NAMALWA (cell line): Measurements from ENCODE around the gene CP.
"Not testable (repeated sequence)": the region's sequence is repeated elsewhere in the genome, so short reads cannot be mapped to it uniquely, and the experiment has no call there.

Experiments used
- DNase-seq: peaks from one replicate; pipeline ENCODE4 v3.0.0-alpha.2; 2015; ENCODE audit warnings: low spot score

CP gene

GRCh38 chr3:149221783-149222517 is at the start of gene CP:
TSS of gene CP (minus strand) at chr3:149221829. CDS start at chr3:149221792, 37 bp downstream.
- no peak for DNase-seq

DNA sequence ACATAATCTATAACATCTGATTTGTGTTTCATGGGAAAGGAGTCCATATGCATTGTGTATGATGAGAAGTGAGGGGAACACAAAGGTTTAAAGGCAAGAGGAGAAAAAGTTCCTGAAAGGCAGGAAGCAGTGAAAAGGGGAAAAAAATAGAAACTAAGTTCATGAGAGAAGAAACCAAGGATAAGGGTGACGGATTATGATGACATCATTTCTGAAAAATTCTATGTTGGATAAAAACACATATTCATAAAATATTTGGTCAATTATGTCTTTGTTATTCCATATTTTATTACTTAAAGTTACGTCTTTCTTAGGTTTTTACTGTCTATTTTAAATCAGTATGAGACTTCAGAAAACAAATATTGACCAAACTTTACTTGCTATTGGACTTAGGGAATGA is 48.6 kb upstream of the CP start:
- DNase-seq: no peak

DNA sequence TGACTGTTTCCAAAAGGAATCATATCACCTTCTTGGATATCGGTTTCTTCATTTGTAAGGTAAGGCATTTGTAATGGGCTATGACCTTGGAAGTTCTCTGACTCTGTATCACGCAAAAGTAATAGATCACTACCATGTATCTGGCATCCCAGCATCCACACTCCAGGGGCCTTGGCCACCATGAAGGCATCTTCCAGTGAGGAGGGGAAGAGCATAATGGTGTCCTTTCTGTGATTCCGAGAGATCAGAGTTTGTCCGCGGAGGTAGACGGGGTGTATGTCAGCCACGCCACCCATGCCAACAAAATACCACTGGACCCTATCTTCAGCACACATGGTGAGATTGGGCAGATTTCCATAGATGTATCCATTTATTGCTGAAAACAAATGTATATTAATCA is 48.1 kb upstream of the CP start:
- no peak for DNase-seq

GRCh38 chr3:149267565-149267964 is 45.9 kb upstream of the CP start:
- DNase-seq: no peak

DNA sequence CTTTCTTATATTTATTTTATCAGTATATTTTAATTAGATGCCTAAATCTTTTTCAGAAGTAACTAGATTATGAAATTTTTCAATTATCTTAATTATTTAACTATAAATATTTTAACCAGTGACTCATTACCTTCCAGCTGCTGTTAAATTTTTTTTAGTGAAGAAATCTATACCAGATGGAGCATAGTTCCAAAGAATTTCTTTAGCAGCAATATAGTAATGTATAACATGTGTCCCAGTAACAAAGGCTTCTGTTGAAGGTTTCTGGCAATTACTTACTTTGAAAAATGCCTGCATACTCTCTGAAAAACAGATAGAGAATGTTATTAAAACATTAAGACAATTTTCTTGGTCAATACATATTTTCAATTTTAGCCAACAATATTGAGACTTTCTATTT is 45.1 kb upstream of the CP start:
- no peak for DNase-seq

- no peak for DNase-seq
These were observed 42.2 kb upstream of the CP start for GRCh38 chr3:149263856-149264255.

GRCh38 chr3:149258714-149259113 is 37.1 kb upstream of the CP start:
- no peak for DNase-seq

DNA sequence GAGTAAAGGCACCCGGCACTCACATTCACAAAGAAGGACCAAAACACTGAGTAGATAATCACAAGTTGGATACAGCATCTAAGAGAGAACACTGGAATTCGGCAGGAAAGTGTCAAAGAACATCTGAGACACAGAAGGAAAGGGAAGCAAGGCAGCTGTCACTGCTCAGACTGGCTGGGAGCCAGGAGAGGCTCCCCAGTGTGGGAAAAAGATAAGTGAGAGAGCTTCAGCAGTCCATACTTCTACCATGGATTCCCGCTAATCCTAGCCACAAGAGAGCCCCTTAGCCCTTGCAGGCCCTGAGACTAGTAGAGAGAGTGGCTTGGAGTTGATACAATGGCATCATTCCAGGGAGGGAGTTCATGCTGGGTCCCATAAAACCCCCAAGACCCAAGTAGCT is 36.7 kb upstream of the CP start:
- DNase-seq: no peak

DNA sequence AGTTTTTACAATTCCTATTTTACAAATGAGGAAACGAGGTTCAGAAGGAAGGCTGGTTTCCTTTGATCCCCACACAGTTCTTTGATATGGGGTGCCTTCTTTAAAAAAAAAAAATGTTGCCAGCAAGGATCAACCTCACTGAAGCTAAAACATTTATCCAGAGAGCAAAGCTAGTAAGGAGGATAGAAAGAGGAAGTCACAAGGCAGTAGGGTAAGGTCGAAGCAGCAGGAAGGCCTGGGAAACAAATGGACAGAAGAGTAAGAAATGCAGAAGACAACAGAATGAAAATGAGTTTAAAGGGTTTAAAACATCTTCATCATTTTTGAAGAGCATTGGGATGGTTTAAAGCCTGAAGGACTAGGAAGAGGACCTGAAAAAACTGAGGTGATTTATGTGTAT is 30.6 kb upstream of the CP start:
- DNase-seq: no peak

DNA sequence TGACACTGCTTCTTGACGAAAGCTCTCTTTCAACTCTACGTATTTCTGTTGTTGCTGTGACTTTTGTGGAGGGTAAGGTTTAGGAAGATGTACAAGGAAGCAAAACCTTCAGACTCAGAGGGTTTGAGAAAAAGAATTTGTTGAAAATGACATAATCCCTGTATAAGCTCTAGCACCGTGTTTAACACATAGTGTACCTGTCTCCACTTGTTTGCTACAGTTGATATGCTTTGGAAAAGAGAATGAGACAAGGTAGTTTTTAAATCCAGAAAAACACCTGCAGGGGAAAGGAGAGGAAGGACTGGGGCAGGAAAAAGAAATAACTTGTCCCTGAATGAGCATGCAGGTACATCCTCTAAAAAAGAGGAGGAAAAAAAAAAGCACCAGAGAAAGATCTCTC is 29.6 kb upstream of the CP start:
- DNase-seq: no peak

- DNase-seq: peak; percentile 51
These were observed 26.5 kb upstream of the CP start for GRCh38 chr3:149247929-149248691.

DNA sequence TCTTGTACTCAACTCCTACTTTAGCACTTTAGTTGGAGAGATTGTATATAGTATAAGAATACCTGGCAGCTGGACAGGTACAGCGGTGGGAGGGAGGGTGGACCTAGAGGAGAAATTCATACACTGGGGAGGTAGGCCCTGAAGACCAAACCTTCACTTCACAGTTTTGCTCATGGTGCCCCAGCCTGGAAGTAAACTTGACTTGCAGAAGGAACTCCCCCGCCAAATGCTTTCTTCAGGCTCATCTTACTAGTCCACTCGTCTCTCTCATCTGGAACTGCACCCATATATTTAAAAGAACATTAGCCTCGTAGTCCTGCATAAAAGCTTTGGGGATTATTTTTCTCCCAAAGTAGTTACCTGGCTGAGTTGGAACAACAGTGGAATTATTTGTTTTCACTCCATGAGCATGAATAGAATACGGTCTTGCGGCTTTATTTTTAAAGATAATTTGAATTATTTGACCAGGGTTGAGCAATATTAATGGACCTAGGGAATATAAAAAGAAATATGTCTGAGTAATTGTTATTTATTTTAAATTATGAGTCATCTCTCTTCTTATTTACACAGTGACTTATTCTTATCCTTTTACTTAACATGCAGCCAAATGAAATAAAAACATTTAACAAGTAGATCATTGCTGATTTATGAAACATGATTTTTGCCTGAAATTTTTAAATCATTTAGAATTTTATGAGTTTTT is 25.5 kb upstream of the CP start:
- no peak for DNase-seq

GRCh38 chr3:149245738-149246451 is 24.3 kb upstream of the CP start:
- peak; percentile 72 for DNase-seq

DNA sequence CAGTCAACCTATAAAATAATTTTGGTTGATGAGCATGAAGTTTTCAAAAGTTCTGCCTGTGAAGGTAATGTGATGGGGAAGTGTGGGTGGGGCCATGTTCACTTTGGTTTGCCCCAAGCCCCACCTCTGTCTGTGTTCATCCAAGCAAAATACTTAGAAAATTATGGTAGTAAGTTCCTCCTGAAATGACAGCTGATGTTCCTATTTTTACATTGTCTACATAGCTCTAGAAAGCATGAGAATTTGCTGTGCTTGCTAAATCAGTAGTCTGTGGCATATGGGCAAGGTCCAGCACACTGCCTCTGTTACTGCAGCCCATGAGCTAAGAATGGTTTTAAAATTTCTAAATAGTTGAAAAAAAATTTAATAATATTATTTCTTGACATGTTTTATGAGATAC is 21.9 kb upstream of the CP start:
- DNase-seq: peak; percentile 15

GRCh38 chr3:149239357-149239936 is 17.8 kb upstream of the CP start:
- no peak for DNase-seq

DNA sequence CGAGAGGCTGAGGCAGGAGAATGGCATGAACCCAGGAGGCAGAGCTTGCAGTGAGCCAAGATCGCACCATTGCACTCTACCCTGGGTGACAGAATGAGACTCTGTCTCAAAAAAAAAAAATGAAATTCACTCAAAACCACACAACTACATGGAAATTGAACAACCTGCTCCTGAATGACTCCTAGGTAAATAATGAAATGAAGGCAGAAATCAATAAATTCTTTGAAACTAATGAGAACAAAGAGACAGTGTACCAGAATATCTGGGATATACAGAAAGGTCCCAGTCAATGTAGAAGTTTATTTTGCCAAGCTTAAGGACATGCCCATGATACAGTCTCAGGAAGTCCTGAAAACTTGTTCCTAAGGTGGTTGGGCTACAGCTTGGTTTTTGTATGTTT is 16.6 kb upstream of the CP start:
- not testable (repeated sequence) for DNase-seq

DNA sequence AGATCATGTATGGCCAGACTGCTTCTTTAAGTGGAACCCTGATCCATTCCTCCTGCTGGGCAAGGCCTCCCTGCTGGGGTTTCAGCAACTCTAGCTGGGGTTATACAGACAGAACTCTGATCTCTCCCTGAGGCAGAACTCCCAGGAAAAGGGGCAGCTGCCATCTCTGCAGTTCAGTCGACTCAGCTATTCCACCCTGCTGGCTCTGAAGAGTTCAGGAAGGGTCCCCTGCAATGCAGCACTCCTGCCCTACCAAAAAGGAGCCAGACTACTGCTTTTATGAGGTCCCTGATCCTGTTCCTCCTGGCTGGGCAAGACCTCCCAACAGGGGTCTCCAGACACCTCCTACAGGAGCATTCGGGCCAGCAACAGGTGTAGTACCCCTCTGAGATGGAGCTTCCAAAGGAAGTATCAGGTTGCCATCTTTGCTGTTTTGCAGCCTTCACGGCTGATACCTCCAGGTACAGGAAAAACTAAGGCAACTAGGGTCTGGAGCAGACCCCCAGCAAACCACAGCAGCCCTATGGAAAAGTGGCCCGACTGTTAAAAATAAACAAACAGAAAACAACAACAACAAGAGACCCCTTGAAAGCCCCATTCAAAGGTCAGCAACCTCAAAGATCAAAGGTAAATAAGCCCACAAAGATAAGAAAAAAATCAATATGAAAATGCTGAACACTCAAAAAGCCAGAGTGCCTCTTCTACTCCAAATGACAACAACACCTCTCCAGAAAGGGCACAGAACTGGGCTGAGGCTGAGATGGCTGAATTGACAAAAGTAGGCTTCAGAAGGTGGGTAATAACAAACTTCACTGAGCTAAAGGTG is 14.2 kb upstream of the CP start:
- no peak for DNase-seq

- DNase-seq: no peak
These were observed 13.1 kb upstream of the CP start for GRCh38 chr3:149234671-149235245.

GRCh38 chr3:149233323-149233722 is 11.7 kb upstream of the CP start:
- no peak for DNase-seq

GRCh38 chr3:149231871-149232270 is 10.2 kb upstream of the CP start:
- no peak for DNase-seq
